A673 (cell line): Measurements from ENCODE around the gene DCUN1D4.

Source experiments
- CTCF ChIP-seq: fragments of 300-800, 200-600 bp; sonication (generic); conservative IDR thresholded peaks from 2 replicates; pipeline ENCODE4 v1.5.1; 2017; ENCODE audit warnings: low read depth, mild to moderate bottlenecking, antibody characterized with exemption, low read length, moderate library complexity, mixed read lengths
- EZH2 ChIP-seq: fragments of 200-600 bp; sonication (generic); IDR thresholded peaks from 2 replicates; pipeline ENCODE4 v1.6.1; 2017; ENCODE audit warnings: borderline replicate concordance, low read depth, mild to moderate bottlenecking, mixed read lengths, antibody characterized with exemption, low read length; ENCODE audit not compliant: poor library complexity, severe bottlenecking

DNA sequence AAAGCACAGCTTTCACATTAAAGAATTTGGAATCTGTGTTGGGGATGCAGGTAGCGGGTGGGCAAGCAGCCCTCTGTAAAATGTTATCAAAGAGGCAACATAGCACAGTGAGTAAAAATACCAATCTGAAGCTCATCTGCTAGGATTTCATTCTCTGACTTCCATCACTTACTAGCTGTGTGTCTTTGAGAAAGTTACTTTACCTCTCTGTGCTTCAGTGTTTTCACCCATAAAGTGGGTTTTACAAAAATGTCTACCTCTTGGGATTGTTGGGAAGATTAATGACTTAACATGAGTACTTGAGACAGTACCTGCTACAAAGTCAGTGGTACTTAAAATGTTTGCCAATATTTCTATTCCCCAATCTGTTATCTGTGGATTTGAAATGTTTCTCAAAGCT is 7.9 kb upstream of the DCUN1D4 start:
- TF ChIP-seq CTCF: no peak
- TF ChIP-seq EZH2: no peak
